HG03575 (cell line): ENCODE data around the gene STK32B.

ENCODE experiments used
- ATAC-seq: cut with Tn5 transposase; IDR thresholded peaks from one replicate; pipeline ENCODE4 v1.9.1; 2021; ENCODE audit not compliant: unreplicated experiment, insufficient number of reproducible peaks, low FRiP score; ENCODE audit errors: extremely low read depth

Gene STK32B

DNA sequence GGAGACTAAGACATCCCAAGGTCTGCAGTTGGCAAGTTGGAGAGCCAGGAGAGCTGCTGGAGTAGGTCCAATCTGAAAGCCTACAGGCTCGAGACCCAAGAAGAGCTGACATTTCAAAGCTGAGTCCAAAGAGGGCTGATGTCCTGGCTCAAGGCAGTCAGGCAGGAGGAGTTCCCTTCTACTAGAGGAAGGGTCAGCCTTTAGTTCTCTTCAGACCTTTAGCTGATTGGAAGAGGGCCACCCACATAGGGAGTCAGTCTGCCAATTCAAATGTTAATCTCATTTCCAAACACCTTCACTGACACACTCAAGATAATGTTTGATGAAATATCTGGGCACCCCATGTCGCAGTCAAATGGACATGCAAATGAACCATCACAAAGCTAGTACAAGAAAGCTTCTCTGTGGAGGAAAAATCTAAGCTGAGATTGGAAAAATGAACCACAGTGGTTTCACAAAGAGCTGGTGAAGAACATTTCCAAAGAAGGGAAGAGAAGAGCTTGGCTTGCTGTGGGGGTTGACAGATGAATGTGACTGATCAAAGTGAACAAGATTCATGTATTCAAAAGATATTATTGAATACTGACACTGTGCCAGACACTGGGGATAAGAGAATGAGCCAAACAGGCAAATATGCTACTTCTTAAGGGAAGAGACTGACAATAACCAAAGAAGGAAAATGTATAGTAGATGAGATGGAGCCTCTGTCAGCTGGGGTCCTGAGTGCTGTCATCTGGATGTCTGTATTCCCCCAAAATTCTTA lies 61.2 kb downstream of the STK32B start:
- ATAC-seq: no peak

DNA sequence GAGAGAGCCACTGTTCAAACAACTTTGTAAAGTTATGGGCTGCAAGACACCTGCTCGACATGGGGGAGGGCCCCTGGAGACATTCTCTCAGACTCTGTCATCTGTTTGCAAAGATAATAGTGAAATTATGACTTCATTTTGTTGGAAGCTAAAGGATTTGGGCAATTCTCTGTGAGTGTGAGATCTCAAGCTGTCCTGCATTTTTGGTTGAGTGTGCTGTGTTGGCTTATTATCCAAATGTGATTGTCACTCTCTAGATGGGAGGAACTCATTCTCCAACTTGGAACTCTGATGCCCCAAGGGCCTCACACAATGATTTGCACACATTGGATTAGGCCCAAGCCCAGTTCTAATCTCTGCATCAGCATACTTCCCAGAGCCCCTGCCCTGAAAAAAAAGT lies 63.7 kb downstream of the STK32B start:
- no peak for ATAC-seq

DNA sequence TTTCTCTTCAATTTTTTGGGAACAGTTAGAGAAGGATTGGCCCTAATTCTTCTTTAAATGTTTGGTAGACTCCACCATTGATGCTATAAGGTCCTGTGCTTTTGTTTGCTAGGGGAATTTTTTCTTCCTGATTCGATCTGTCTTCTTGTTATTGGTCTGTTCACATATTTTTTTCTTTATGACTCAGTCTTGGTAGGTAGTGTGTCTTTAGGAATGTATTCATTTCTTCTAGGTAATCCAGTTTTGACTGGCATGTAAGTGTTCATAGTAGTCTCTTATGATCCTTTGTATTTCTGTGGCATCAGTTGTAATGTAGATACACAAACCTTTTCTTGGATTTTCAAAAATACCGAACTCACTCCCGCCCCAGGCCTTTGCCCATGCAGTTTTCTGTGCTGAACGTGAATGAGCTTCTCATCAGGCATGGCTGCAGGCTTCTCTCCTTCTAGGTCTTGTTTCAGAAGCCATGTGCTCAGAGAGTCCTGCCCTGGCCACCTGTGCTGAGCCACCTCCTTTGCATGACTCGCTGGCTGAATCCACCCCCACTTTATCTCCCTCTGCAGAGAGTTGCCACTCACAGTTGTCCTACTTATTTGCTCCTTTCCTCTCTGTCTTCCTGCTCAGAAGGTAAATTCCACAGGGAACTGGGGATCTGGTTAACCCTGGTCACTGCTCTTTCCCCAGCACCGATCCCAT lies 67.0 kb downstream of the STK32B start:
- no peak for ATAC-seq

DNA sequence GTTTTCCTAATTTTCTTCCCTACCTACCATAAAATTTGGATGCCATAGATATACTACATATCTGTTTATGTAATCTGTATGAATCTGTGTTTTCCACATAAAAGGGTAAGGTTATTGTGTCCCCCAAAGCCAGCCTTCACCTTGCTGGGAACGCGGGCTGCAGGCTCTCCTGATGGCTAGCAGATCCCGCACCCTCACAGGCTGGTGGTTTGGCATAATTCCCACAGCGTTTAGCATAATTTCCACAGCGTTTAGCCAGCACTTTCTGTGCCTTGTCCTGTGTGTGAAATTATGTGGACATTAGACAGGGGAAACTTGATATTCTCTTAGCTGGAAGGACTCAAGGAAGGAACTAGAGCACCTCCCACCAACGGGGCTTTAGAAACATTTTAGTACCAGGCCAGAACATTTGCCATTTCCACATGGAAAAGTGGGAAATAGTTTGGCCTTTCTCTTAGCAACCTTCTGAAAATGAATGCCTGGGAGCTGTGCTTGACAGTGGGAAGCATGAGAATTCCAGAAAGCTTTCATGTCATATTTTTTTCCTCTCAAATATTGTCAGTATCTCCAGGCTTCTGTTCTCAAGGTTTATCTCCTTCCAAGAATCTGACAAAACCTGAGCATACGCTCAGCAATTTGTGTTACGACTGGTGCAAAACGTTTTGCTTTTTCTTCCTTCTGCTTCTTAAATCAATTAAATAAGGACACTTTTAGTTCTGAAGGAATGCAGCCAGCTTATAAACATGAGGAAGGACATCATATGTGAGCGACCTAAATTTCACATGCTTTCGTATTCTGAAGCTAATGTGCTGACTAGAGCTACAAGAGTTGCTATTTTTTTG lies 67.9 kb downstream of the STK32B start:
- ATAC-seq: no peak

DNA sequence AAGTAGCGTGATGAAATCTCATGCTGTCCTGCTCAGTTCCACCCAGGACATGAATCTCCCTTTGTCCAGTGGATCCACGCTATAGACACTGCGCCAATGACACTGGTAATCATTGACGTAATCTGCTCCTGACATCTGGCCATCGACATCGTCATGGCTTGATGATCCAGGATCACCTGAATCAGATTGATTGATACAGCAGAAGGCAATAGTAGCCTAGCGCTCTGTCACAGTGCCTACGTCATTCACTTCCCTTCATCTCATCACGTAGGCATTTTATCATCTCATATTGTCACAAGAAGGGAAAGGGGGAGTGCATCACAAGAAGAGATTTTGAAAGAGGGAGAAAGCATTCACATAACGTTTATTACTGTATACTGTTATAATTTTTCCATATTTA lies 68.8 kb downstream of the STK32B start:
- no peak for ATAC-seq

DNA sequence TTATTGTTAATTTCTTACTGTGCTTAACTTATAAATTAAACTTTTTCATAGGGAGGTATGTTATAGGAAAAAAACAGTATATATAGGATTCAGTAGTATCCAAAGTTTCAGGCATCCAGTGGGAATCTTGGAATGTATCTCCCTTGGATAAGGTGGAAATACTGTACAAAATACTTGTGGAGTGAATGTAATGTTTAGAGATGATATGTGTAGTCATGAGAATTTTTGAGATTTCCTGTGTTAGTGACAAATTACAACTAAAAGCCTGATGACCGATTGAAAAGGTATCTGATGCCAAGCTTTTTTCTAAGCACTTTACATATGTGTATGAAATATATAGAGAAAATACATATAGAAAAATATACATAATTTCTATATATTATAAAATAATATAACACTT lies 69.2 kb downstream of the STK32B start:
- ATAC-seq: no peak

DNA sequence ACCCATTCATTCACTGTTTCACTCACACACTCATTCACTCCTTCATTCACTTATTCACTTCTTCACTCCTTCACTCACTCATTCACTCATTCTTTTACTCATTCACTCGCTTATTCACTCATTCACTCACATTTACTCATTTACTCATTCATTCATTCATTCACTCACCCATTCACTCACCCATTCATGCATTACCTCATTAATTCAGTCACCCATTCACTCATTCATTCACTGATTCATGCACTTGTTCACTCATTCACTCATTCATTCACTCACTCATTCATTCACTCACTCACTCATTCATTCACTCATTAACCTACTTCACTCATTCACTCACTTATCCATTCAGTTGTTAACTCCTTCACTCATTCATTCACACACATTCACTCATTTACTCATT lies 70.8 kb downstream of the STK32B start:
- ATAC-seq: no peak

DNA sequence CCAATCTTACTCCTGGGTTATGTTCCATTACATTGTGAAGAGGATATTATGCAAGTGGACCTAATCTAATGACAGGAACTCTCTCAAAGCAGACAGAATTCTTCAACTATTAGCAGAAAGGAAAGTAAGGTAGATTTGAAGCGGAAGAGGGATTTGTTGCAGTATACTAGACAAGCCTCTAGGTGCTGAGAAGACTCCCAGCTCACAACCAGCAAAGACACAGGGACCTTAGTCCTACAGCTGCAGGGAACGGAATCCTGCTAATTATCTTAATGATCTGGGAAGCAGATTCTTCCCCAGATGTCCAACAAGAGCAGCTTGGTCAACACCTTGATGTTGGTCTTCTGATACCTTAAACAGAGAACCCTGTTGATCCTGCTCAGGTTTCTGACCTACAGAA lies 73.6 kb downstream of the STK32B start:
- no peak for ATAC-seq

DNA sequence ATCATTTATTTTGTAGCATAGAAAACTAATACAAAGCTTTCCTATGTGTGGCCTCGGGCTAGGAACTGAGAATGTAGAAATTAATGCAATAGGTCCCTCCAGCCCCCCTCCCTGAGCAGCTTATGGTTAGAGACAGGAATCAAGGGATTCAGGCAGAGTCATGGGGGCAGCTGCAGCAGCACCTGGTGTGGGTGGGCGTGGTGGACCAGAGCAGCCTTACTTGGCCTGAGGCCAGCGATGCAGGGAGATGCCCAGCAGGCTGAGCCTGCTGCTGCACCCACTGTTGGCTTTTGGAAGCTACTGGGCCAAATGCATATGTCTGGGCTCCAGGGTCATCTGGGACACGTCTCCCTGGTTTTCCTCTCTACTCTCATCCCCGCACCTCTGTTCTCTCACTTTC lies 74.0 kb downstream of the STK32B start:
- no peak for ATAC-seq

DNA sequence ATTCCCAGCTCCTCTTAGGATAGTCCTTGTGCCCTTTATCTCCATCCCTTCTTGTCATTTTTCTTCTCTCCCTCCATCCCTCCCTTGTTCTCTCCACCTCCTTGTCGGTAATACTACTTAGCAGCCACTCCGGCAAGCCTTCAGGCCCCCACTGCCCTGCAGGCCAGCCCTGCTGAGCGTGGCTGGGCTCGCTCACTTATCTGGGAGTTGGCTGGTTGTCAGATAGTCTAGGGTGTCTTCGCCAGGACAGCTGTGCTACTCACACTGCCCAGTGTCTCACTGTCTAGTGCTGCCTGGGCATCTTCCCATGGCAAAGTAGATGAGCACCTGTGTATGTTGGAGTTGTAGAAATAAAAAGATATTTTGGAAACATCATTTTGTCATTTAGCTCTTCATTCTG lies 75.0 kb downstream of the STK32B start:
- no peak for ATAC-seq

DNA sequence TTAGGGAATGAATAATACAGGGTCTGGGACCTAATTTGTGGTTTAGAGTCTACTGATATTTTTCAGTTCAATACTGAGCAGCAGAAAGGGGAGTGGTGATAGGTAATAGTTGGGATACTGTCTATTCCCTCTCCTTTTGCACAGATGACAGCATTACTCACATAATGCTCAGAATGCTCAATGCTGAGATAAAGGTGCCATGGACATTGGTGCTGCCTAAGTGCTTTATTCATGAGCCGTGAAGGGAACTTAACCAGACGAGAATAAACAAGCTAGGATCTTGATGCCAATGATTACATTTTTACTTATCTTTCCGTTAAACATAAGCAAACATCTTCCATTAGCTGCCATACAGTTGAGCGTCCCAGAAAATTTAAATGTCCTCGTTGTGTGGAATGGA lies 75.6 kb downstream of the STK32B start:
- ATAC-seq: no peak

DNA sequence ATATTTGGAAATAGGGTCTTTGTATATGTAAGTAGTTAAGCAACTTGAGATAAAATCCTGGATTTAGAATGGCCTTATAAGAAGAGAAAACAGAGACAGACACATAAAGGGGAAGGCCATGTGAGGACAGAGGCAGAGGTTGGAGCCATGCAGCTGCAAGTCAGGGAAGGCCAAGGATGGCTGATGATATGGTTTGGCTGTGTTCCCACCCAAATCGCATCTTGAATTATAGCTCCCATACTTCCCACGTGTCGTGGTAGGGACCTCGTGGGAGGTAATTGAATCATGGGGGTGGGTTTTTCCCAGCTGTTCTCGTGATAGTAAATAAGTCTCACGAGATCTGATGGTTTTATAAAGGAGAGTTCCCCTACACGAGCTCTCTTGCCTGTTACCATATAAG lies 76.3 kb downstream of the STK32B start:
- no peak for ATAC-seq

DNA sequence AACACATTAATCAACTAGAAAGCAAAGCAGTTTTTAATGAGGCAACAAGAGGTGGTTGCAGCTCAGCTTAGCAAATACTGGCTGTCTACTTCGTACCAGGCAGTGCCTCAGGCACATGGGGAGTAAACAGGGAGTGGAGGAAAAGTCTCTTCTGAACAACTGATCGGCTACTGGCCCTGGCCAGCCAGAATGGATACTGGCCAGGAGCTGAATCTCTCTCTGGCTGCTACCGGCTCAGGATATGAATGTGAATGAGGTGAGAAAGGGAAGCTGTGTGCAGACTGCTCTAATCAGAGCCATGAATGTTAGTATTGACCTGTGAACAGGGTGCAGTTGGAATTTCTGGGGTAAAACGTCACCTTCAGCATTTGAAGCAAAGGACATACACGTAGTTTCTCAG lies 77.3 kb downstream of the STK32B start:
- no peak for ATAC-seq

DNA sequence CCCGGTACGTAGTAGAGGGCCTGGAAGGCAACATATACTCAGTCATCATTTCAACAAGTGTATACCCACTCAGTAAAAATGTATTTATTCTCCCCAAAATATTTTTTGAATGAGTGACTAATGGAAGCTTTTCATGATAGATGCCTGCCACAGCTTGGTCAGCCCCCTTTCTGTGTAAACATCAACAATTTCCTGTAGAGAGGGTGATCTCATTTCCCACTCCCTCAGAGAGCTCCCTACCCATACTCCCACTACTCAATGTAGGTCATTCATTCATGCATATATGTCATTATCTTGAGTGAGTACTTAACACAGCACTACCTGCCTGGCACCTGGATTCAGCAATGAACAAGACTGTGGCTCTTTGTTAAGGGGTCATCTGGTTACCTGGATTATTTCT lies 81.9 kb downstream of the STK32B start:
- no peak for ATAC-seq

DNA sequence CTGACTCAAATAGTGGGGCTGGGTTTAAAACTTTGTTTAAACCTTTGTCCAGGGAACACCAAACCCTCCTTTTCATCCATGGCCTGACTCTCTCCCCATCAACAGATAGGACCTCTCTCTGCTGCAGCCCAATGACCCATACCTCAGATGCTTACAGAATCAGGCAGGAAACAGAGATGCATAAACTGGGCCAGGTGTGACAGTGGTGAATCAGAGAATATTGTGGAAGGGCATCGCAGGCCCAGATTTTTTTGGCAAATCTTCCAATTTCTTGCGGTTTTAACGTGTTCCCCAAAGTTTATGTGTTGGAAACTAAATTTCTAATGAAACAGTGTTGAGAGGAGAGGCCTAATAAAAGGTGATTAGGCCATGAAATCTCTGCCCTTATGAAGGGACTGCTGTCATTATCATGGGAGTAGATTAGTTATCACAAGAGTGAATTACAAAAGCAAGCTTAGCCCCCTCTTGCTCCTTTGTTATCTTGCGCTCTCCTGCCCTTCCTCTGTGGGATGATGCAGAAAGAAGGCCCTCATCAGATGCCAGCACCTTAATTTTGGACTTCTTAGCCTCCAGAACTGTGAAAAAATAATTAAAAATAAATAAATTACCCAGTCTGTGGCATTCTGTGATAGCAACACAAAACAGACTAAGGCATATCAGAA lies 82.8 kb downstream of the STK32B start:
- ATAC-seq: no peak

DNA sequence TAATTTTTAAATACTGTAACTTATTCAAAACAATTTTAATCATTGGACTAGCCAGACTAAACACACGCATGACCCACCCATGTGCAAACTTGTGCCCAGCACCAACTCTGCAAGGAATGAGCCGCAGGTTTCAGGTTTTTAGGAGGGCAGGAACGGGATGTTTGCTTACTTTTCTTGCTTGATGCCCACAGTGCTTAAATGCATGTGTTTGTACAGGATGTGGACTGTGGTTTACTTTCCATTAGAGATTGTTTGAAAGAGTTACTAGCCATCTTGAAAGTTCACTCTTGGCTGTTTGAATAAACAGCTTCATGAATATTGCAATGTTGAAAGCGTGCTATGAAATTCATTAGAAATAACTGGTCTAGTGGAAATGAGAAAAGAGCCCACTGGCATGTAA lies 83.3 kb downstream of the STK32B start:
- ATAC-seq: no peak

DNA sequence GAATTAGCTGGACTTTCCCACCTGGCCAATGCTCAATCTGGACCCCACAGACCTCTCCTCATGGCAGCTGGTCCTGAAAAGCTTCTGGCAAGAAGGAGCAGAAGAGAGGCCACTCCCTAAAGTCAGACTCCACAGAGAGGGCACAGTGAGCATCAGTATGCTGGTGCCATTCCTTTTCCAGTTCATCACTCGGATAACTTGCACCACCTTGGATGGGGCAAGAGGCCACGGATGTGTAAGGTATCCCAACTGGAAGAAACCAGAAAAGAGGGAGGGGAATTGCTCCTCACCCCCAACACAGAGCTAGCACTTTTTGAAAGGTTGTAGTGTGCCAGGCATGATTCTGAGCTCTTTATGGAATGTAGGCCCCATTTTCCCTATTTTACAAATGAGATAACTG lies 85.9 kb downstream of the STK32B start:
- ATAC-seq: no peak

DNA sequence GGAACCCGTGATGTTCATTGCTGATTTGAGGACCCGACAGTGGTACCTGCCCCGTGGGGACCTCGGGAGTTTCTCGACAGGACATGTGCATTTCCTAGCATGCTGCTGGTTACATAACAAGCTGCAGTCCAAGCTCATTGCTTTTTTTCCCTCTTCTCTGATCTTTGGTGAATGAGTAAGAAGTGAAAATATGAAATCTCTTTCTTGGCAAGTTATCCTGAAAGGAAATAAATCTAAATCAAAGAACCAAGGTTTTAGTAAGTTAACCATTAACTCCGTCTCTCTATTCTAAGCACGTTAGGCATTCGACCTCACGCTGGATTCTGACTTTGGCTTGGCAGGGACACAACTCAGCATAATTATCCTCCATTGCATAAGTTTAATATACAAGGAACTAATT lies 86.6 kb downstream of the STK32B start:
- no peak for ATAC-seq

DNA sequence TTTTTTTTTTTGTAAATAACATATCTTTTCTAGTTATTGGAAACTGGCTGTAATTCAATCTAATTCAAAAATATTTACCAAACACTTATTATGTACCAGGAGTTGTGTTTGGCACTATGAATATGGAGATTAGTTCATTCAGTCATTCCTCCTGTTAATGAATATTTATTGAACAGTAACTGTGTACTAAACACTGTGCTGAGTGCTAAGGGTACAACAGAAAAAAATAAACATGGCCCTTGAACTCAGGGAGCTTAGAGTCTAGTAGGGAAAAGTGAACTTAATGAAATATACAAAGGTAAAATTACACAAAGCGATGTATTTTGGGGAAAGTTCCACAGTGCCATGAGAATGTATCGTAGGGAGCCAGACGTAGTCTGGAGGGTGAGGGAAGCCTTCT lies 87.1 kb downstream of the STK32B start:
- ATAC-seq: no peak
